Omental fat pad (tissue), 4 donors: ENCODE results near the gene BTBD17. TPM values are rescaled to one million over a fixed set of nuclear protein-coding genes. Genes with fewer than 3 reads are reported as not detected.

Experiments
- ATAC-seq: fragments of 150-250 bp; one replicate; pipeline ENCODE4 v1.9.1; 2016; ENCODE audit warnings: mild to moderate bottlenecking, moderate library complexity; ENCODE audit not compliant: low FRiP score
- DNase-seq: peaks from one replicate; pipeline ENCODE4 v3.0.0-alpha.2; 2019; ENCODE audit warnings: low spot score
- CTCF ChIP-seq, 3 donors: fragments of 450-650 bp; IDR thresholded peaks; one replicate each; pipeline ENCODE4 v1.5.1; 2016 to 2017; ENCODE audit warnings: antibody characterized with exemption in 3 of 3, mild to moderate bottlenecking in 3 of 3, moderate library complexity in 2 of 3
- total RNA-seq, 4 donors: library from RNA; depleted of rRNA; stranded (reverse); fragments of >200 nt; gene quantifications; one replicate each; pipeline ENCODE4 v1.1.0, GENCODE V29; 2016

The BTBD17 gene
- total RNA-seq, 4 donors from 2014 or later = 0.36 TPM; not detected in 3

GRCh38 chr17:74404218-74404617, 42.5 kb upstream of the BTBD17 start:
- DNase-seq = no peak
- no peak for ATAC-seq
- TF ChIP-seq CTCF (IDR thresholded peaks at IDR 0.05) = no peak

- DNase-seq = no peak
- no peak for ATAC-seq
- TF ChIP-seq CTCF (IDR thresholded peaks at IDR 0.05) = no peak
Observed at GRCh38 chr17:74403512-74404137, 42.0 kb upstream of the BTBD17 start.

- DNase-seq = no peak
- no peak for ATAC-seq
- TF ChIP-seq CTCF (IDR thresholded peaks at IDR 0.05) = no peak
Observed at GRCh38 chr17:74402048-74402447, 40.4 kb upstream of the BTBD17 start.

GRCh38 chr17:74396567-74396966, 34.9 kb upstream of the BTBD17 start:
- TF ChIP-seq CTCF (IDR thresholded peaks at IDR 0.05) = no peak
- ATAC-seq = no peak
- no peak for DNase-seq

- ATAC-seq = no peak
- TF ChIP-seq CTCF (IDR thresholded peaks at IDR 0.05) = no peak
- no peak for DNase-seq
Observed at GRCh38 chr17:74394977-74395376, 33.3 kb upstream of the BTBD17 start.

GRCh38 chr17:74394275-74394950, 32.7 kb upstream of the BTBD17 start:
- no peak for DNase-seq
- no peak for TF ChIP-seq CTCF (IDR thresholded peaks at IDR 0.05)
- no peak for ATAC-seq
